GM18909 (cell line): ENCODE data around the gene STAG2.

Experiments used
- ATAC-seq: cut with Tn5 transposase; IDR thresholded peaks from one replicate; pipeline ENCODE4 v1.9.1; 2021; ENCODE audit warnings: mild to moderate bottlenecking; ENCODE audit not compliant: unreplicated experiment, poor library complexity

The STAG2 gene

DNA sequence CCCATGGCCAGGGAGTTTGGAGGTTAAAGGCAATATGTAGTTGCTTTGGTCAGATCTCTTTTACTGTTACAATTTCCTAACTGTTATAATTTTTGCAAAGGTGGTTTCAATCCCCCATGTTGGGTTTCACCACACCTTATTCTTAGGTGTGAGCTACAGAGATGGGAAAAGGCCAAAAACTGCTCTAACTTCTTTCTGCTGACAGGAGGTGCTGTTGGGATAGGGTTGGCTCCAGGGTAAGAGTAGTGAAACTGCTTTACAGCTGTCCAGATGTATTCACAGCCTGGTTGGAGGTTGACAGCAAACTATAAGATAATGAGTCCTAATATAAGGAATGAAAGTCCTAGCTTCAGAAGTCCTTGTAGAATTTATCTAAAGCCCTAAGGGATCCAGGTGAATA lies 189.7 kb downstream of the STAG2 start:
- ATAC-seq, result no peak
